ENCODE measurements around the gene TIMM22. TPM values are rescaled to one million over a fixed set of nuclear protein-coding genes. Genes with fewer than 3 reads are reported as not detected.

TIMM22 gene
- total and polyA plus RNA-seq, 2 donors (not counting 1 experiment from before 2014, with no cell fraction given): 4.1 to 9.5 TPM

GRCh38 chr17:1045456-1045855 is 48.5 kb downstream of the TIMM22 start:
- Histone ChIP-seq H3K79me2 (ENCODE audit: control insufficient read depth, insufficient read depth, low read length) (peaks cover 23% of the 10 kb centered on the region), H3K9me3 (ENCODE audit: control extremely low read depth in 1 of 3, control insufficient read depth in 2 of 3, insufficient read depth in 1 of 3, low read length in 2 of 3) (peaks cover 0 to 2% (median 0%) of the 10 kb centered on the region in 3 donors), H3K27me3 (replicated peaks in 1 of 4; ENCODE audit: control extremely low read depth in 1 of 4, control insufficient read depth in 3 of 4, insufficient read depth in 4 of 4, low read length in 3 of 4) (no peaks in the 10 kb centered on the region), H3K4me1 (ENCODE audit: control insufficient read depth in 2 of 2, insufficient read depth in 2 of 2, low read length in 2 of 2) (peaks cover 0 to under 1% of the 10 kb centered on the region in 2 donors), H3K36me3 (replicated peaks in 1 of 2; ENCODE audit: control extremely low read depth in 1 of 2, control insufficient read depth in 1 of 2, extremely low read depth in 1 of 2, insufficient read depth in 2 of 2, low read length in 1 of 2) (peaks cover 2 to 28% of the 10 kb centered on the region in 2 experiments), H3K9ac (ENCODE audit: low read length) (no peak overlapping the region), H3K27ac (ENCODE audit: low read length in 2 of 2) (no peak overlapping the region), H2AFZ (ENCODE audit: insufficient read depth, low read depth, low read length, poor library complexity, severe bottlenecking) (no peak overlapping the region), H3K4me3 (ENCODE audit: control extremely low read depth in 1 of 5, extremely low read depth in 1 of 5, insufficient read depth in 1 of 5, low read depth in 2 of 5, low read length in 4 of 5) (no peak overlapping the region), H4K20me1 (ENCODE audit: control insufficient read depth, insufficient read depth, low read length, poor library complexity, severe bottlenecking) (peaks cover 36% of the 10 kb centered on the region), H3K4me2 (replicated peaks; ENCODE audit: low read depth, low read length, poor library complexity, severe bottlenecking) (no peak overlapping the region)
- H3K27ac Mint-ChIP-seq: no peak overlapping the region
- no peak for ATAC-seq (ENCODE audit: low read depth)
- ChIA-PET CTCF (no interaction called here), POLR2A (no interaction called here)
- no peak for DNase-seq
- H3K27me3 Mint-ChIP-seq: no peaks in the 10 kb centered on the region
- TF ChIP-seq CTCF (IDR thresholded peaks at IDR 0.05) (no peak), EZH2 (IDR thresholded peaks at IDR 0.05; ENCODE audit: borderline replicate concordance, insufficient read depth, low read depth, low read length, poor library complexity, severe bottlenecking) (no peak)
- no peaks in the 10 kb centered on the region for H3K9me3 Mint-ChIP-seq (ENCODE audit: insufficient read depth)
- no peaks in the 10 kb centered on the region for H3K4me1 Mint-ChIP-seq
- whole genome bisulfite sequencing (ENCODE audit: insufficient coverage): 95% methylated on average over 9 of the region's 9 CpGs
- intact Hi-C loops (cut with micrococcal nuclease): no loop called here
- no peak overlapping the region for H3K4me3 Mint-ChIP-seq

GRCh38 chr17:1047177-1047878 is 50.4 kb downstream of the TIMM22 start:
- Histone ChIP-seq H3K9ac (ENCODE audit: low read length) (no peak overlapping the region), H3K79me2 (ENCODE audit: control insufficient read depth, insufficient read depth, low read length) (peaks cover 20% of the 10 kb centered on the region), H2AFZ (ENCODE audit: insufficient read depth, low read depth, low read length, poor library complexity, severe bottlenecking) (no peak overlapping the region), H3K36me3 (replicated peaks in 1 of 2; ENCODE audit: control extremely low read depth in 1 of 2, control insufficient read depth in 1 of 2, extremely low read depth in 1 of 2, insufficient read depth in 2 of 2, low read length in 1 of 2) (peaks cover 2 to 22% of the 10 kb centered on the region in 2 experiments), H3K9me3 (ENCODE audit: control extremely low read depth in 1 of 3, control insufficient read depth in 2 of 3, insufficient read depth in 1 of 3, low read length in 2 of 3) (peaks cover 0 to 2% (median 0%) of the 10 kb centered on the region in 3 donors), H3K4me3 (ENCODE audit: control extremely low read depth in 1 of 5, extremely low read depth in 1 of 5, insufficient read depth in 1 of 5, low read depth in 2 of 5, low read length in 4 of 5) (no peak overlapping the region), H4K20me1 (ENCODE audit: control insufficient read depth, insufficient read depth, low read length, poor library complexity, severe bottlenecking) (peaks cover 17% of the 10 kb centered on the region), H3K27ac (ENCODE audit: low read length in 2 of 2) (no peak overlapping the region), H3K27me3 (replicated peaks in 1 of 4; ENCODE audit: control extremely low read depth in 1 of 4, control insufficient read depth in 3 of 4, insufficient read depth in 4 of 4, low read length in 3 of 4) (no peaks in the 10 kb centered on the region), H3K4me1 (ENCODE audit: control insufficient read depth in 2 of 2, insufficient read depth in 2 of 2, low read length in 2 of 2) (no peaks in the 10 kb centered on the region), H3K4me2 (replicated peaks; ENCODE audit: low read depth, low read length, poor library complexity, severe bottlenecking) (no peak overlapping the region)
- CTCF ChIA-PET: interaction anchor here (1.9 kb wide), 1 partner anchor 9 kb away, joined by 7 read pairs; no protein-coding TSS in a partner anchor
- Mint-ChIP-seq H3K4me1 (no peaks in the 10 kb centered on the region), H3K9me3 (ENCODE audit: insufficient read depth) (no peaks in the 10 kb centered on the region), H3K4me3 (no peak overlapping the region), H3K27ac (no peak overlapping the region), H3K27me3 (no peaks in the 10 kb centered on the region)
- WGBS (ENCODE audit: insufficient coverage): 95% methylated on average over 20 of the region's 21 CpGs
- DNase-seq: no peak
- POLR2A ChIA-PET: no interaction called here
- intact Hi-C loops (cut with micrococcal nuclease): no loop called here
- TF ChIP-seq CTCF (IDR thresholded peaks at IDR 0.05): no peak
- no peak for TF ChIP-seq EZH2 (IDR thresholded peaks at IDR 0.05; ENCODE audit: borderline replicate concordance, insufficient read depth, low read depth, low read length, poor library complexity, severe bottlenecking)
- ATAC-seq (ENCODE audit: low read depth): no peak
